LHCN-M2 (cell line): Measurements from ENCODE around the gene TTC6. TPM values are rescaled to one million over a fixed set of nuclear protein-coding genes. Genes with fewer than 3 reads are reported as not detected.
"Not testable (repeated sequence)": the region's sequence is repeated elsewhere in the genome, so short reads cannot be mapped to it uniquely, and the experiment has no call there.

ENCODE experiments used
- DNase-seq: peaks from one replicate; pipeline ENCODE4 v3.0.0-alpha.2; 2012; ENCODE audit warnings: low read depth
- polyA plus RNA-seq: library from polyadenylated mRNA; unstranded; fragments of >200 nt; gene quantifications from one replicate; pipeline ENCODE4 v1.2.1, GENCODE V29; 2012; ENCODE audit warnings: missing spikeins
- total RNA-seq: library from RNA; depleted of rRNA; stranded (reverse); fragments of >200 nt; gene quantifications from 2 replicates; pipeline ENCODE4 v1.2.3, GENCODE V29; 2014; rRNA removed

The TTC6 gene
- not detected in 2 replicates for total RNA-seq
- polyA plus RNA-seq, result not detected

GRCh38 chr14:37594971-37595808 is at the start of gene TTC6, which contains the start of gene FOXA1:
Gene TTC6, plus strand, starts transcription at chr14:37595629. Its CDS starts 26,436 bp downstream, at chr14:37622065.
Gene FOXA1, minus strand, starts transcription at chr14:37595249. Its CDS starts 277 bp downstream, at chr14:37594972.
- DNase-seq, result peak; percentile 32

GRCh38 chr14:37546621-37547447 is 48.6 kb upstream of the TTC6 start:
- DNase-seq, result peak; percentile 14

GRCh38 chr14:37550511-37550910 is 44.9 kb upstream of the TTC6 start:
- peak; percentile 26 for DNase-seq

- DNase-seq, result no peak
Measured at GRCh38 chr14:37551119-37551518, 44.3 kb upstream of the TTC6 start.

GRCh38 chr14:37553935-37554550 is 41.4 kb upstream of the TTC6 start:
- DNase-seq, result no peak

- DNase-seq, result not testable (repeated sequence)
Measured at GRCh38 chr14:37555596-37555995, 39.8 kb upstream of the TTC6 start.

- no peak for DNase-seq
Measured at GRCh38 chr14:37558740-37559139, 36.7 kb upstream of the TTC6 start.

GRCh38 chr14:37559386-37559785 is 36.0 kb upstream of the TTC6 start:
- no peak for DNase-seq

GRCh38 chr14:37563189-37563588 is 32.2 kb upstream of the TTC6 start:
- DNase-seq, result no peak

GRCh38 chr14:37565550-37565949 is 29.9 kb upstream of the TTC6 start:
- DNase-seq, result no peak

- DNase-seq, result no peak
Measured at GRCh38 chr14:37566811-37567371, 28.5 kb upstream of the TTC6 start.

GRCh38 chr14:37569729-37570128 is 25.7 kb upstream of the TTC6 start:
- DNase-seq, result no peak

GRCh38 chr14:37571391-37571790 is 24.0 kb upstream of the TTC6 start:
- no peak for DNase-seq

GRCh38 chr14:37573356-37573755 is 22.1 kb upstream of the TTC6 start:
- no peak for DNase-seq

- DNase-seq, result no peak
Measured at GRCh38 chr14:37579274-37579673, 16.2 kb upstream of the TTC6 start.

GRCh38 chr14:37580146-37580545 is 15.3 kb upstream of the TTC6 start:
- DNase-seq, result no peak

- DNase-seq, result no peak
Measured at GRCh38 chr14:37583358-37584210, 11.8 kb upstream of the TTC6 start.

- no peak for DNase-seq
Measured at GRCh38 chr14:37584211-37585100, 11.0 kb upstream of the TTC6 start.

- DNase-seq, result no peak
Measured at GRCh38 chr14:37585101-37585511, 10.3 kb upstream of the TTC6 start.
